Epithelial cell of esophagus (primary cell): ENCODE measurements around the gene APBB2.

Experiments
- DNase-seq: peaks from one replicate; pipeline ENCODE4 v3.0.0; 2010; ENCODE audit warnings: low read depth
- H3K4me3 ChIP-seq: 2 replicates; pipeline ENCODE4 v1.5.1; 2011; ENCODE audit warnings: mild to moderate bottlenecking, low read length, control low read depth
- TF ChIP-seq, protein P1 (sequence below): IDR thresholded peaks from 2 replicates; pipeline ENCODE4 v1.5.1; 2011; ENCODE audit warnings: low read depth, mild to moderate bottlenecking, low read length, control low read depth, inconsistent platforms; ENCODE audit not compliant: insufficient read depth; ENCODE audit errors: missing control alignments

APBB2 gene

DNA sequence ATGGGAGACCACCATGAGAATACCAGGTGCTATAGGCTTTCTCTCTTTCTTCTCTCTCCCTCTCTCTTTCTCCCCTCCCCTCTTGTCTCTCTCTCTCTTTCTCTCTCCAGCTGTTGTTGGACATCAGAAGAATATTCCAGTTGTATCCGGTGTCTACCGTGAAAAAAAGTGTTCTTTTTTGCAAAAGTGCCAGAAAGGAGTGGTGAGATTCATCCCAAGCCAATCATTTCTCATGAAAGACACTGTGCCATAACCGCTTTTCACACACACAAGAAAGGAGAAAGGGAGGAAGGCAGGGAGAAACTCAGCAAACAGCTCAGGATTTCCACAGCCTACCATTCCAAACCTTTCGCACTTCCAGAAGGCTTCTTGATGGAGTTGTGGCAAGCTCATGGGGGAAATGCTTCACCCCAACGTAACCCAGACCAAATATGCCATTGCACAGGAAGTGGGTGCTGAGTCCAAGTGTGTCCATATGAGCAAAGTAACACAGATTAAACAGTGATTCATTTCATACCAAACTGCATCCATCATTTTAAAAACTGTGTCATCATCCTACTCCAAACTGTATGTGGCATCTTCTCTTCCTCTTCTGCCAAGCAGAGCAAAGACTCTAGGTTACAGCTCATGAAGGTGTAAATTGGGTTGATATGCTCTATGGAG is 224.0 kb downstream of the APBB2 start:
- H3K4me3 ChIP-seq = no peak overlapping the region
- peak; percentile 94 for DNase-seq
- TF ChIP-seq, protein P1, sequence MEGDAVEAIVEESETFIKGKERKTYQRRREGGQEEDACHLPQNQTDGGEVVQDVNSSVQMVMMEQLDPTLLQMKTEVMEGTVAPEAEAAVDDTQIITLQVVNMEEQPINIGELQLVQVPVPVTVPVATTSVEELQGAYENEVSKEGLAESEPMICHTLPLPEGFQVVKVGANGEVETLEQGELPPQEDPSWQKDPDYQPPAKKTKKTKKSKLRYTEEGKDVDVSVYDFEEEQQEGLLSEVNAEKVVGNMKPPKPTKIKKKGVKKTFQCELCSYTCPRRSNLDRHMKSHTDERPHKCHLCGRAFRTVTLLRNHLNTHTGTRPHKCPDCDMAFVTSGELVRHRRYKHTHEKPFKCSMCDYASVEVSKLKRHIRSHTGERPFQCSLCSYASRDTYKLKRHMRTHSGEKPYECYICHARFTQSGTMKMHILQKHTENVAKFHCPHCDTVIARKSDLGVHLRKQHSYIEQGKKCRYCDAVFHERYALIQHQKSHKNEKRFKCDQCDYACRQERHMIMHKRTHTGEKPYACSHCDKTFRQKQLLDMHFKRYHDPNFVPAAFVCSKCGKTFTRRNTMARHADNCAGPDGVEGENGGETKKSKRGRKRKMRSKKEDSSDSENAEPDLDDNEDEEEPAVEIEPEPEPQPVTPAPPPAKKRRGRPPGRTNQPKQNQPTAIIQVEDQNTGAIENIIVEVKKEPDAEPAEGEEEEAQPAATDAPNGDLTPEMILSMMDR = no peak

DNA sequence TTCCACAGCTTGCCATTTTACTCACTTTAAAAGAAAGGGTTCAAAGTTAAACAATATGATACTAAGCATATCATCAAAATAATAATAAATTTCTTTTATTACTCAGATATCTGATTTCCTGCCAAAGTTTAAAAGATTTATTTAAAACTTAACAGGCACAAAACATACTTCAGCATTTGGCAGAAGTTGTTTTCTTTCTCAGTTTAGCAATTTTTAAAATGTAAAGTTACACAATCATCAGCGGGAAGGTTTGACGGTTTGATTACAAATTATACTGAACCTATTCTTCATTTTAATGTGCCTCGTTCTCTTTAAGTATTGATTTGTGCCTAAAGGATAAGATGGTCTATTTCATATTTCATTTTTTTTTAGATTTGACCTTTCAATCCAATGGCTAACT is 227.2 kb downstream of the APBB2 start:
- no peak overlapping the region for H3K4me3 ChIP-seq
- TF ChIP-seq, protein P1 = no peak
- DNase-seq = no peak

DNA sequence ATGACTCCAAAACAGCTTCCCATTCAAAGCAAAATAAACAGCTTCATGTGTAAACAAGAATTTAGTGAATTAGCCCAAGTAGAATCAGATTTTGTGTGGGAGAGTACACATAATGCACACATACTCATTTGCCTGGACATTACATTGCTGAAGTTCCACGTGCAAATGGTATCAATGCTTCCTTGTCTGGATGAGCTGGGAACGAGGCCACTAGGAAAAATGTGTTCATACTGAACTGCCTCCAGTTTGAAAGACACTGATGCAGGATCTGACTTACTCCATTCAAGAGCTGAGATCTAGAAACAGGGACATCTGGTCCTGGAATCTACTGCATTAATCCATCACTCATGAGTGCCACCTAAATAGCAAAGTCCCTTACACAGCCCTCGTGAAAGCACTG is 228.0 kb downstream of the APBB2 start:
- no peak for DNase-seq
- TF ChIP-seq, protein P1 = no peak
- no peak overlapping the region for H3K4me3 ChIP-seq

DNA sequence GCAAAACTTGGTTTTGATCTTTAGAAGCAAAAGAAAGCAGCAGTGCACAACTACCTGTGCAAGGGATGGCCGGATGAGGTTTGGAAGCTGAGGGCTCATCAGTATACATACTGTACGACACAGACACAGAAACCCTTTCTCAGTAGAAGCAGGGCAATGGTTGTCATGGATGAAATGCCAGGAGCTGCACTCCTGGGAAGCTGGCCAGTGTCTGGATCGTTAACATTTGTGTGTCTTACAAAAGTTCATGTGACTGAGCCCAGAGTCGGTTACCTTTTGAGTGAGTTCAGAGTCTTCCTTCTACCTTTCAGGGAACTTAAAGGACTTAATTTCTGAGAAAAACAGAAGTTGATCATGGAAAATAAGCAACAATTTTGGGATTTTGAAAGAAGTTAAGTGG is 230.3 kb downstream of the APBB2 start:
- H3K4me3 ChIP-seq = no peak overlapping the region
- TF ChIP-seq, protein P1 = no peak
- no peak for DNase-seq

DNA sequence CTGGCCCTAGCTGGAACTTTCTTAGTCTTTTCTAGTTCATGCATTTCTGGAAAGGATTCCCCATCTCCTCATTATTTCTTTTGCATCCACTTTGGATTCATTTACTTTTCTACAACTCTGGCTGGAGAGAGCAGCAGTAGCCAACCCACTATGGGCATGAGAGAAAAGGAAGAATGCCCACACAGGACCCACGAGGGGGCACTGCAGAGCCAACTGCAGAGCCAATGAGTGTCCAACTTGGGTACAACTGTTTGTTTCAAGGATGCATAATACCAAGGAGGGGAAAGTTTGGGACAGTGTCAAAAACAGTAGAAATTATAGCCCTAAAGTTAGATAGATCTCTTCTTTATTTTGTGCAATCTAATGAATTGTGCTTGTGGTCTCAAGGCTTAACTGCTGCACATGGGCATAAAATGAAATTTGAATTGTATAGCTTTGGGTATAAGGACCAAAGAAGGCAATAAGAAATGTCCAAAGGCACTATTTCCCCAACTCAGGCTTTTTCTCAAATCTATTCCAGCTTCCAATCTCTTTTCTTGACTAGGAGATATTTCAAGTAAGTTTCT is 233.9 kb downstream of the APBB2 start:
- no peak overlapping the region for H3K4me3 ChIP-seq
- TF ChIP-seq, protein P1 = peak; percentile 54
- peak; percentile 48 for DNase-seq

DNA sequence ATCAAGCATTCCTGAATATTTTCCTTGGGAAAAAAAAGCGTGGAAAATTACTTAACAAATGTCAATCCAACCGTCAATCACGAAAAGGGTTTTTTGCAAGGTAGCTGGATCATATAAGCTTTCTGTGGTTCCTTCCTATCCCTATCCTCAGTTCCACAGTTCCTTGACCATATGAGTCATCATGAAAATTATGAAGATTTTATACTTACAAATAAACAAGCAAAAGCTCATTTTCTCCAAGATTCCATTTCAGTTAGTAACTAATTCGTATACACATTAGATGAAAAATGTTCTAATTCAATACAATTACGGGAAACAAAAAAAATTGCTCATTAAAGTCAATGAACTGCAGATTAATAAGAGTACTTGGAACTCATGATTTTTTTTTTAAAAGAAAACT is 235.8 kb downstream of the APBB2 start:
- TF ChIP-seq, protein P1 = no peak
- no peak overlapping the region for H3K4me3 ChIP-seq
- DNase-seq = no peak

DNA sequence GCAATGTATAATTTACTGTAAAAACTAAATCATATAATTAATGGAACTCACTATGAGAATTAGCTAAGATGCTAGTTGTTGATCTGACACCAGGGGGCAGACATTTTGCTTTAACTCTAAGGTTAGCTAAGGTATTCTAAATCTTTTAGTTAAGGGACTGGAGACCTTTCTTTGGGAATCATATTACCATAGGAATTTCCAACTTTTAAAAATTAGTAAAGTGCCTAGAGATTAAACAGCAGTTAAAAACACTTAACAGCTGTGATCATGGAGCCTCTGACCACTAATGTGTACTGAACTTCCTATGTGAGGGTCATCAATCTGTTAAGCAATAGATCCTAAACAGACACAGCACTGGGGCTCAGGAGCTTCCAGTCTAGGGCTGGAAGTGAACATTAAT is 238.0 kb downstream of the APBB2 start:
- peak; percentile 74 for DNase-seq
- no peak overlapping the region for H3K4me3 ChIP-seq
- TF ChIP-seq, protein P1 = peak; percentile 65
